GM12878 (cell line): Measurements from ENCODE around the gene LEUTX. TPM values are rescaled to one million over a fixed set of nuclear protein-coding genes. Genes with fewer than 3 reads are reported as not detected.

Experiments
- BACH1 ChIP-seq: fragments of 450-650 bp; IDR thresholded peaks from 2 replicates; pipeline ENCODE4 v1.6.1; 2017; ENCODE audit warnings: mild to moderate bottlenecking, borderline replicate concordance
- BCL3 ChIP-seq: IDR thresholded peaks from 2 replicates; pipeline ENCODE4 v1.6.1; 2011; ENCODE audit warnings: borderline replicate concordance, low read depth, mild to moderate bottlenecking, moderate library complexity, low read length; ENCODE audit not compliant: insufficient read depth, poor library complexity, severe bottlenecking
- CEBPZ ChIP-seq: fragments of 150-350 bp; IDR thresholded peaks from 2 replicates; pipeline ENCODE4 v1.6.1; 2016; ENCODE audit warnings: low read depth, low read length
- CHD1 ChIP-seq: IDR thresholded peaks from 2 replicates; pipeline ENCODE4 v1.6.1; 2012; ENCODE audit warnings: low read depth, low read length, improper control_type of control experiment
- CREM ChIP-seq: IDR thresholded peaks from 2 replicates; pipeline ENCODE4 v1.6.1; 2014; ENCODE audit warnings: antibody characterized with exemption, low read depth
- EGR1 ChIP-seq, 2 experiments: IDR thresholded peaks; 1 replicate in 1 of 2; 2 replicates in 1 of 2; pipeline ENCODE4 v1.6.1; 2011 to 2012; ENCODE audit warnings: low read depth in 2 of 2, low read length in 2 of 2, borderline replicate concordance in 1 of 2, mild to moderate bottlenecking in 1 of 2, moderate library complexity in 1 of 2
- HDGF ChIP-seq: fragments of 450-650 bp; IDR thresholded peaks from 2 replicates; pipeline ENCODE4 v1.6.1; 2016; ENCODE audit warnings: antibody characterized with exemption
- IKZF1 ChIP-seq: fragments of 450-650 bp; conservative IDR thresholded peaks from 2 replicates; pipeline ENCODE4 v1.6.1; 2017; ENCODE audit warnings: antibody characterized with exemption, mild to moderate bottlenecking
- LARP7 ChIP-seq: fragments of 450-650 bp; IDR thresholded peaks from 2 replicates; pipeline ENCODE4 v1.6.1; 2017; ENCODE audit warnings: mild to moderate bottlenecking
- MAX ChIP-seq: IDR thresholded peaks from 2 replicates; pipeline ENCODE4 v1.6.1; 2012; ENCODE audit warnings: low read depth, low read length, improper control_type of control experiment
- MLLT1 ChIP-seq: fragments of 450-650 bp; IDR thresholded peaks from 2 replicates; pipeline ENCODE4 v1.6.1; 2016; ENCODE audit warnings: mild to moderate bottlenecking
- NKRF ChIP-seq: fragments of 450-650 bp; conservative IDR thresholded peaks from 2 replicates; pipeline ENCODE4 v1.6.1; 2017; ENCODE audit warnings: mild to moderate bottlenecking, moderate library complexity
- PKNOX1 ChIP-seq: fragments of 450-650 bp; IDR thresholded peaks from 2 replicates; pipeline ENCODE4 v1.6.1; 2016; ENCODE audit warnings: mild to moderate bottlenecking
- PML ChIP-seq: IDR thresholded peaks from 2 replicates; pipeline ENCODE4 v1.6.1; 2012; ENCODE audit warnings: low read length, inconsistent platforms
- POLR2AphosphoS2 ChIP-seq: IDR thresholded peaks from 2 replicates; pipeline ENCODE4 v1.6.1; 2011; ENCODE audit warnings: low read depth, mild to moderate bottlenecking, low read length, improper control_type of control experiment, moderate library complexity
- SMARCA5 ChIP-seq: fragments of 450-650 bp; IDR thresholded peaks from 2 replicates; pipeline ENCODE4 v1.6.1; 2017; ENCODE audit warnings: mild to moderate bottlenecking
- SREBF1 ChIP-seq: IDR thresholded peaks from 2 replicates; pipeline ENCODE4 v1.6.1; 2012; ENCODE audit warnings: mild to moderate bottlenecking, low read length
- ZBED1 ChIP-seq: IDR thresholded peaks from 2 replicates; pipeline ENCODE4 v1.6.1; 2016; ENCODE audit warnings: borderline replicate concordance
- ZNF622 ChIP-seq: fragments of 450-650 bp; IDR thresholded peaks from 2 replicates; pipeline ENCODE4 v1.6.1; 2017; ENCODE audit warnings: mild to moderate bottlenecking, inconsistent platforms
- polyA plus RNA-seq, 11 experiments: library from polyadenylated mRNA; depleted of rRNA in 4 of 11; unstranded in 6 of 11; stranded (reverse) in 5 of 11; fragments of >200 nt; fragmentation: Nextera tagmentation in 4 of 11; fragmentation: Illumina TruSeq in 1 of 11; extraction: Ambion mirVana in 4 of 11; extraction: Trizol in 1 of 11; gene quantifications; 1 replicate in 1 of 11; 2 replicates in 10 of 11; pipeline versions ENCODE4 v1.2.1 to v1.2.3, GENCODE V29; 2011 to 2016; ENCODE audit warnings: inconsistent platforms in 2 of 11, missing spikeins in 2 of 11, low read depth in 1 of 11
- total RNA-seq, 4 experiments: library from RNA; depleted of rRNA in 3 of 4; stranded (reverse); fragments of >200 nt in 3 of 4; fragmentation: Illumina TruSeq in 1 of 4; extraction: Trizol in 1 of 4; gene quantifications; 2 replicates each; pipeline versions ENCODE4 v1.2.1 to v1.2.3, GENCODE V29; 2013 to 2021

The LEUTX gene
- total and polyA plus RNA-seq, 10 of the 15 experiments (the other 5 are each of a cell fraction or from before 2014, with no cell fraction given) = 0.29 to 0.46 (median 0.40) TPM; not detected in 4

- TF ChIP-seq MLLT1 = peak; percentile 48
- TF ChIP-seq ZBED1 = no peak
- peak; percentile 31; the same call in 1 of the 2 replicates for TF ChIP-seq PKNOX1
- TF ChIP-seq CREM = peak; percentile 77; the same call in 1 of the 2 replicates
- TF ChIP-seq LARP7 = peak; percentile 70; the same call in 1 of the 2 replicates
- peak; percentile 77; the same call in 1 of the 2 replicates for TF ChIP-seq POLR2AphosphoS2
- TF ChIP-seq CEBPZ = no peak
- no peak for TF ChIP-seq EGR1 (IDR thresholded peaks at IDR 0.05; ENCODE audit: borderline replicate concordance in 1 of 2, low read depth in 2 of 2, low read length in 2 of 2)
- 0 out of 2 replicates have a peak, but pooled peaks have one; percentile 28 for TF ChIP-seq BACH1
- peak; percentile 51; the same call in 1 of the 2 replicates for TF ChIP-seq HDGF
- peak; percentile 24; the same call in 1 of the 2 replicates for TF ChIP-seq MAX
- 0 out of 2 replicates have a peak, but pooled peaks have one; percentile 55 for TF ChIP-seq CHD1
- 0 out of 2 replicates have a peak, but pooled peaks have one; percentile 52 for TF ChIP-seq PML
- peak; percentile 44 for TF ChIP-seq BCL3
- TF ChIP-seq ZNF622 = no peak
- TF ChIP-seq IKZF1 = peak; percentile 80
- peak; percentile 54 for TF ChIP-seq SREBF1
- 0 out of 2 replicates have a peak, but pooled peaks have one; percentile 31 for TF ChIP-seq SMARCA5
- TF ChIP-seq NKRF = peak; percentile 56; the same call in 1 of the 2 replicates
Measured at GRCh38 chr19:39824143-39825092, 45.8 kb downstream of the LEUTX start (continued).
